ENCODE data around the gene ACTRT2.

ACTRT2 gene

GRCh38 chr1:3021233-3021671, at the start of gene ACTRT2:
Gene ACTRT2 (plus strand): TSS chr1:3021467. CDS start chr1:3021687, 220 bp downstream.
- no peak for DNase-seq

- DNase-seq = no peak
Observed at GRCh38 chr1:2971609-2972008, 49.7 kb upstream of the ACTRT2 start.

- DNase-seq = no peak
Observed at GRCh38 chr1:2972011-2972878, 49.0 kb upstream of the ACTRT2 start.

GRCh38 chr1:2972879-2973575, 48.2 kb upstream of the ACTRT2 start:
- DNase-seq = no peak

GRCh38 chr1:2973601-2974593, 47.4 kb upstream of the ACTRT2 start:
- DNase-seq = no peak

- no peak for DNase-seq
Observed at GRCh38 chr1:2974701-2975301, 46.5 kb upstream of the ACTRT2 start.

GRCh38 chr1:2975466-2976179, 45.6 kb upstream of the ACTRT2 start:
- no peak for DNase-seq

- no peak for DNase-seq
Observed at GRCh38 chr1:2976180-2976562, 45.1 kb upstream of the ACTRT2 start.

- no peak for DNase-seq
Observed at GRCh38 chr1:2977886-2978611, 43.2 kb upstream of the ACTRT2 start.

GRCh38 chr1:2978691-2979190, 42.5 kb upstream of the ACTRT2 start:
- no peak for DNase-seq

GRCh38 chr1:2979191-2980072, 41.8 kb upstream of the ACTRT2 start:
- no peak for DNase-seq

GRCh38 chr1:2980073-2980791, 41.0 kb upstream of the ACTRT2 start:
- no peak for DNase-seq

GRCh38 chr1:2980849-2981248, 40.4 kb upstream of the ACTRT2 start:
- DNase-seq = no peak

- no peak for DNase-seq
Observed at GRCh38 chr1:2981388-2981787, 39.9 kb upstream of the ACTRT2 start.

GRCh38 chr1:2981981-2982614, 39.2 kb upstream of the ACTRT2 start:
- no peak for DNase-seq

- DNase-seq = no peak
Observed at GRCh38 chr1:2982615-2983318, 38.5 kb upstream of the ACTRT2 start.

GRCh38 chr1:2983319-2983705, 38.0 kb upstream of the ACTRT2 start:
- DNase-seq = no peak
